DOHH2 (cell line): Measurements from ENCODE around the gene SF3A2.

Experiments
- H3F3A ChIP-seq: fragments of 200-600 bp; sonication (generic), shearing (Covaris generic); 2 replicates; pipeline ENCODE4 v1.6.0; 2016; ENCODE audit warnings: antibody characterized with exemption, mild to moderate bottlenecking; ENCODE audit not compliant: control insufficient read depth, insufficient read depth
- H3K27ac ChIP-seq: fragments of 200-600 bp; sonication (generic); 2 replicates; pipeline ENCODE4 v1.5.1; 2014; ENCODE audit warnings: low read depth, mild to moderate bottlenecking, low read length, moderate library complexity
- H3K27me3 ChIP-seq: fragments of 200-600 bp; sonication (generic); 2 replicates; pipeline ENCODE4 v1.6.1; 2014; ENCODE audit warnings: mild to moderate bottlenecking, low read length, mixed read lengths; ENCODE audit not compliant: control insufficient read depth
- H3K36me3 ChIP-seq: fragments of 200-600 bp; sonication (generic); 2 replicates; pipeline ENCODE4 v1.6.1; 2014; ENCODE audit warnings: mild to moderate bottlenecking, low read length, moderate library complexity, mixed read lengths; ENCODE audit not compliant: control insufficient read depth
- H3K4me1 ChIP-seq: fragments of 200-600 bp; sonication (generic); 2 replicates; pipeline ENCODE4 v1.6.1; 2014; ENCODE audit warnings: mild to moderate bottlenecking, low read length, mixed read lengths; ENCODE audit not compliant: control insufficient read depth
- H3K4me2 ChIP-seq: fragments of 200-600 bp; sonication (generic); 2 replicates; pipeline ENCODE4 v1.6.0; 2014; ENCODE audit warnings: mild to moderate bottlenecking, low read length, moderate library complexity
- H3K4me3 ChIP-seq: fragments of 200-600 bp; sonication (generic); 2 replicates; pipeline ENCODE4 v1.5.1; 2014; ENCODE audit warnings: mild to moderate bottlenecking, low read length, mixed read lengths
- H3K79me2 ChIP-seq: fragments of 200-600 bp; sonication (generic); 2 replicates; pipeline ENCODE4 v1.6.1; 2014; ENCODE audit warnings: mild to moderate bottlenecking, low read length, mixed read lengths; ENCODE audit not compliant: control insufficient read depth
- H3K9me2 ChIP-seq: fragments of 200-600 bp; sonication (generic); replicated peaks from 2 replicates; pipeline ENCODE4 v1.6.1; 2014; ENCODE audit warnings: mild to moderate bottlenecking, low read length, mixed read lengths; ENCODE audit not compliant: control insufficient read depth
- H3K9me3 ChIP-seq: fragments of 200-600 bp; sonication (generic); 2 replicates; pipeline ENCODE4 v1.6.1; 2014; ENCODE audit warnings: antibody characterized with exemption, low read length, mixed read lengths; ENCODE audit not compliant: control insufficient read depth, insufficient read depth
- H4K20me1 ChIP-seq: fragments of 200-600 bp; sonication (generic); 2 replicates; pipeline ENCODE4 v1.6.0; 2014; ENCODE audit warnings: low read depth, mild to moderate bottlenecking, antibody characterized with exemption, low read length, moderate library complexity; ENCODE audit not compliant: control insufficient read depth, insufficient read depth
- EZH2phosphoT487 ChIP-seq: fragments of 200-600 bp; sonication (generic); IDR thresholded peaks from 2 replicates; pipeline ENCODE4 v1.6.1; 2017; ENCODE audit warnings: borderline replicate concordance, mild to moderate bottlenecking, antibody characterized with exemption, low read length, moderate library complexity, mixed read lengths
- TF ChIP-seq, protein P1 (sequence below): fragments of 200-600 bp; sonication (generic); IDR thresholded peaks from one replicate; pipeline ENCODE4 v1.5.1; 2014; ENCODE audit warnings: antibody characterized with exemption, mild to moderate bottlenecking, low read depth, low read length; ENCODE audit not compliant: poor library complexity, severe bottlenecking

The SF3A2 gene

DNA sequence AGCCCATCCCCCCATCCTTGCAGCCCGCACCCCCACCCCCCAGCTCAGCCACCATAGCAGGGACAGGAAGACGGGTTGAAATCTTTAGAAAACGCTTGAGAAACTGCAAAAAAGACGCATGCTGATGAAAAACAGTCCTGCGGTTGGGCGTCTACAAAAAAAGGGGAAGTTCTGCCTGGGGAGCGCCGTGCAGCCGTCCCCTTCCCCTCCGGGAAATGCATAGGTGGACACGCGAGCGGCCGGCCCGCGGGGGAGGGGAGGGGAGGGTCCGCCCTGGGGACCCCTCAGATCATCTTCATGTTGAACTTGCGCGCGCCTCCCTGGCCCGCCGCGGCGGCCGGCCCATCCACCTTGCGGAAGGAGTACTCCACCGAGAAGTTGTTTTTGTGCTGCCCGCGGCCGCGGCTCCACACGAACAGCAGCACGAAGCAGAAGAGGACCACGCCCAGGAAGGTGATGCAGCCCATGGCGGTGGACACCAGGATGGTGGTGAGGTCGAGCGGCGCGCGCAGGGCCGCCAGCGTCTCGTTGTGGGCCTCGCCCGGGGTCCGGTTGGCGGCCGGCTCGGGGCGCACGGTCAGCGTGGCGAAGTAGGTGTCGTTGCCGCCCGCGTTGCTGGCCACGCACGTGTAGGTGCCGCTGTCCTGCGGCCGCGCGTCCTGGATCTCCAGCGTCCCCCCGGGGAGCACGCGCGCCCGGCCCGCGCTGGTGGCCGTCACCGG, 53.3 kb downstream of the SF3A2 start:
- Histone ChIP-seq H4K20me1 (no peaks in the 10 kb centered on the region), H3K36me3 (peaks cover 27% of the 10 kb centered on the region), H3K4me2 (peak overlapping the region; percentile 78), H3K27ac (peak overlapping the region; percentile 97), H3K9me2 (no peaks in the 10 kb centered on the region), H3F3A (peaks cover 7% of the 10 kb centered on the region), H3K79me2 (peaks cover 50% of the 10 kb centered on the region), H3K27me3 (no peaks in the 10 kb centered on the region), H3K4me3 (peak overlapping the region; percentile 72), H3K9me3 (no peaks in the 10 kb centered on the region), H3K4me1 (peaks cover 50% of the 10 kb centered on the region)
- TF ChIP-seq, protein P1, sequence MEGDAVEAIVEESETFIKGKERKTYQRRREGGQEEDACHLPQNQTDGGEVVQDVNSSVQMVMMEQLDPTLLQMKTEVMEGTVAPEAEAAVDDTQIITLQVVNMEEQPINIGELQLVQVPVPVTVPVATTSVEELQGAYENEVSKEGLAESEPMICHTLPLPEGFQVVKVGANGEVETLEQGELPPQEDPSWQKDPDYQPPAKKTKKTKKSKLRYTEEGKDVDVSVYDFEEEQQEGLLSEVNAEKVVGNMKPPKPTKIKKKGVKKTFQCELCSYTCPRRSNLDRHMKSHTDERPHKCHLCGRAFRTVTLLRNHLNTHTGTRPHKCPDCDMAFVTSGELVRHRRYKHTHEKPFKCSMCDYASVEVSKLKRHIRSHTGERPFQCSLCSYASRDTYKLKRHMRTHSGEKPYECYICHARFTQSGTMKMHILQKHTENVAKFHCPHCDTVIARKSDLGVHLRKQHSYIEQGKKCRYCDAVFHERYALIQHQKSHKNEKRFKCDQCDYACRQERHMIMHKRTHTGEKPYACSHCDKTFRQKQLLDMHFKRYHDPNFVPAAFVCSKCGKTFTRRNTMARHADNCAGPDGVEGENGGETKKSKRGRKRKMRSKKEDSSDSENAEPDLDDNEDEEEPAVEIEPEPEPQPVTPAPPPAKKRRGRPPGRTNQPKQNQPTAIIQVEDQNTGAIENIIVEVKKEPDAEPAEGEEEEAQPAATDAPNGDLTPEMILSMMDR = no peak
- no peak for TF ChIP-seq EZH2phosphoT487

DNA sequence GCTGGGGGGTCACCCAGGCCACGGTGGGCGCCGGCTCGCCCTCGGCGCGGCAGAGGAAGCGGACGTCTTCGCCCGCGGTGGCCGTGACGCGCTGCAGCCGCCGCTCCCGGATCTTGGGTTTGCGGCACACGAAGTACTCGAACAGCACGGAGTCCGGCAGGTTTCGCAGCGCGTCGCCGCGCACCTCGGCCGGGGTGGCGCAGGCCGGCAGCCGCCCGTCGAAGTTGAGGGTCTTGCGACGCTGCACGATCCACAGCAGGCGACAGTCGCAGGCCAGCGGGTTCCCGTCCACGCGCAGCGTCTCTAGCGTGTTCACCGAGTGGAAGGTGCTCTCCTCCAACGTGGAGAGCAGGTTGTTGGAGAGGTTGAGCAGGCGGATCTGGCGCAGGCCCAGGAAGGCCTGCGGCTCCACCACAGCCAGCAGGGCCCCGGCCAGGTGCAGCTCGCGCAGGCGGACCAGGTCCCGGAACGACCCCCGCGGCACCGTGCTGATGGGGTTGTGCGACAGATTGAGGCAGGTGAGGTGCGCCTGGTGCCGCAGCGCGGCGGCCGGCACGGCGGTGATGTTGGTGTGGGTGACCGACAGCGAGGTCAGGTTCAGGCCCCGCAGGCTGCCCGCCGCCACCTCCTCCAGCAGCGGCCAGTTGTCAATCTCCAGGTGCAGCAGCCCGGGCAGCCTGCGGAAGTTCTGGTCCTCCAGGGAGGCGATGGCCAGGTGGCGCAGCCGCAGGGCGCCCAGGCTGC, 54.0 kb downstream of the SF3A2 start:
- TF ChIP-seq EZH2phosphoT487 = no peak
- TF ChIP-seq, protein P1 = no peak
- Histone ChIP-seq H3K9me3 (no peaks in the 10 kb centered on the region), H3K27me3 (no peaks in the 10 kb centered on the region), H3K27ac (peak overlapping the region; percentile 97), H3K79me2 (peaks cover 55% of the 10 kb centered on the region), H3K9me2 (no peaks in the 10 kb centered on the region), H3F3A (peaks cover 7% of the 10 kb centered on the region), H3K4me1 (peaks cover 55% of the 10 kb centered on the region), H4K20me1 (no peaks in the 10 kb centered on the region), H3K36me3 (peaks cover 34% of the 10 kb centered on the region), H3K4me3 (peak overlapping the region; percentile 72), H3K4me2 (peak overlapping the region; percentile 78)

DNA sequence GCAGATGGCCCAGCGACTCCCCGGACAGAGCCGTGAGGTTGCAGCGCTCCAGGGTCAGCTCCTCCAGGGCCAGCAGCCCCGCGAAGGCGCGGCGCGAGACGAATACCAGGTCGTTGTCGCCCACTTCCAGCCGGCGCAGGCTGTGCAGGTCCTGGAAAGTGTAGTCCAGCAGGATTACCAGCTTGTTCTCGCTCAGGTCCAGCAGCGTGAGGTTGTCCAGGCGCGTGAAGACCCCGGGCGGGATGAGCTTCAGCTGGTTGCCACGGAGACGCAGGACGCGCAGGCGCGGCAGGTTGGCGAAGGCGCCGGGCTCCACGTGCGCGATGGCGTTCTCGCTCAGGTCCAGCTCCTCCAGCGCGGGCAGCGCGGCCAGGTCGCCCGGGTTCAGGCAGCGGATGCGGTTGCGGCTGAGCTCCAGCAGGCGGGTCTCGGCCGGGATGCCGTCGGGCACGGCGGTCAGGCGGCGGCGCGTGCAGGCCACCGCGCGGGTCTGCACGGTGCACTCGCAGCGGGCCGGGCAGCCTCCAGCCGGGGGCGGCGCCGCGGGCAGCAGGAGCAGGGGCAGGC, 54.6 kb downstream of the SF3A2 start:
- TF ChIP-seq, protein P1 = no peak
- no peak for TF ChIP-seq EZH2phosphoT487
- peaks cover 40% of the 10 kb centered on the region for H3K36me3 ChIP-seq
- peak overlapping the region; percentile 97 for H3K27ac ChIP-seq
- peaks cover 7% of the 10 kb centered on the region for H3F3A ChIP-seq
- H3K4me2 ChIP-seq = peak overlapping the region; percentile 78
- peaks cover 60% of the 10 kb centered on the region for H3K79me2 ChIP-seq
- peaks cover 62% of the 10 kb centered on the region for H3K4me1 ChIP-seq
- no peaks in the 10 kb centered on the region for H3K9me3 ChIP-seq
- H3K27me3 ChIP-seq = no peaks in the 10 kb centered on the region
- peak overlapping the region; percentile 72 for H3K4me3 ChIP-seq
- no peaks in the 10 kb centered on the region for H3K9me2 ChIP-seq
- H4K20me1 ChIP-seq = no peaks in the 10 kb centered on the region
